Measurements from ENCODE around the gene ADARB2.

GRCh38 chr10:1574719-1575118 is 162.6 kb downstream of the ADARB2 start:
- no peak for TF ChIP-seq CTCF (IDR thresholded peaks at IDR 0.05)
- TF ChIP-seq EP300 (IDR thresholded peaks at IDR 0.05): no peak
- no peak for TF ChIP-seq POLR2A (IDR thresholded peaks at IDR 0.05; ENCODE audit: low read depth)

All from esophagus muscularis mucosa (tissue), 4 donors.